ENCODE results near the gene DCX.

Gene DCX

DNA sequence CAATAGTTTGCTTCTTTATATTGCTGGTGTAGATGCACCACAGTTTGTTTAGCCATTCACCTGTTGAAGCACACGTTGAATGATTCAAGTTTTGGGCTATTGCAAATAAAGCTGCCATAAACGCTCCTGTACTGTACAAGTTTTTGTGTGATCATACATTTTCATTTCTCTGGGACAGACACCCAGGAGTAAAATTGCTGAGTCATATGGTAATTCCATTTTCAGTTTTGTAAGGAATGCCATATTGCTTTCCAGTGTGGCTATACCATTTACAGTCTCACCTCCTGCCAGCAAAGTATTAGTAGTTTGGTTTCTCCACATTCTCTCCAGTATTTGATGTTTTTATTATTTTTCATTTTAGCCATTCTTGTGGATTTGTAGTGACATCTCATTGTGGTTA is 109.7 kb downstream of the DCX start:
- no peak for DNase-seq

DNA sequence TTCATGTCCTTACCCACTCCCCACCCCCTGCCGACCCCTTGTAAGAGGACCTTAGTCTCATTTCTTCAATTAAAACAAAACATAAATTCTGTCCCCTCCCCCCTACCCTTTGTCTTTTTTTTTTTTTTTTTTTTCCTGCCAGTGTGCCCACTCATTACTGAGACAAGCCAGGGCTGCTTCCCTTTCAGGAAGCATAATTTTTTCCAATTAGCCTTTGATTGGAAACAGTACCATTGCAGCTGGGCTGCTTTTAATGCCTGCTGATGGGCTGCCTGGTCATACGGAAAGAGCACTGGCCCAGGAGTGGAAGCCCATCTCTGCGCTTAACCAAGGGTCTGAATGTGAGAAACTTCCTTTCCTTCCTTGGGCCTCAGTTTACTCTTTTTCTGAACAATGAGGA is 123.2 kb downstream of the DCX start:
- no peak for DNase-seq

DNA sequence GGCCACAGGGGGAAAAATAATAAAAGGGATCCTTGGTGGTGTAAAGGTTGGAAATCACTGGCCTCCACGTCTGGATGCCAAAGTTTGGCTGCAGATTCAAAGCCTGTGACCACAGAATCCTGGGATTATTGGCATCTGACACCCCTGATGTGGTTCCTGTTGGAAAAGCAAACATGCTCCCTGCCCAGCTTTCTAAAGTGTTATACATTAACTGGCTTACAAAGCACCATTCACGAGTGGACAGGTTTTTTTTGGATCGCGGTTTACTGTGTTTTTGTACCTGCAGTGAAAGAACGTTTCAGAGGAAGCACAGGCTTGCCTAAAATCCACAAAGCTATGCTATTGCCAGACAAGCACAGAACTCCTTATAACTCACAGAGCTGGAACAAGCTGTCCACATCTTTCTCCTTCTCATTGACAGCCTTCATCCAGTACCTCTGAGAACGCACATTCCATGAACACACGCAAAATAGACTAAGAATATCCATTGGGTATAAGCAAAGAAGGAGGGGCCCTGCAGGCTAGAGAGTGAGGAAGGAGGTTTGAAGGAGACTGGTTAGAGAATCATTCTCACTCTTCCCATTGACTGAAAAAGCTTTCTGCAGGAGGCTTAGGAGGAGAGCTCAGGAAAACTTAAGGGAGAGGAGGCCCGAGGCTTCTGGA is 127.2 kb downstream of the DCX start:
- no peak for DNase-seq

- DNase-seq, result no peak
These were observed 128.5 kb downstream of the DCX start for GRCh38 chrX:111283446-111283845.

GRCh38 chrX:111282991-111283390 is 129.0 kb downstream of the DCX start:
- no peak for DNase-seq

DNA sequence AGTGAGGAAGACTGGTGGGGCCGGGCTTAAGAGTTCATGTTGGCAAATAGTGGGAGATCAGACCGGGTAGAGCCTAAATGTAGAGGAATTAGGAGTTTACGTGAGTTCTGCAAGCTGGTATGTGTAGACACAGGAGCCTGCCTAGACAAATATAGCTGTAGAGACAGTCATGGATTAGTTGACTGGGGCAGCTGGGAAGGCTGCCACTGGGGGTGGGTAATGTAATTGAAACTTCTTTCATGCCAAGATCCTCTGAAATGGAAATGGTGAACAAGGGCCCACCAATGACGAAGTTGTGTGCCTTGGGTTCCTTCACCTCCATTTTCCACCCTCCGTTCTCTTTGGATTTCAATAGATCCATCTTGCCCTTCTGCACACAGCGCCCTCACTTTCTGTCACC is 129.9 kb downstream of the DCX start:
- no peak for DNase-seq

DNA sequence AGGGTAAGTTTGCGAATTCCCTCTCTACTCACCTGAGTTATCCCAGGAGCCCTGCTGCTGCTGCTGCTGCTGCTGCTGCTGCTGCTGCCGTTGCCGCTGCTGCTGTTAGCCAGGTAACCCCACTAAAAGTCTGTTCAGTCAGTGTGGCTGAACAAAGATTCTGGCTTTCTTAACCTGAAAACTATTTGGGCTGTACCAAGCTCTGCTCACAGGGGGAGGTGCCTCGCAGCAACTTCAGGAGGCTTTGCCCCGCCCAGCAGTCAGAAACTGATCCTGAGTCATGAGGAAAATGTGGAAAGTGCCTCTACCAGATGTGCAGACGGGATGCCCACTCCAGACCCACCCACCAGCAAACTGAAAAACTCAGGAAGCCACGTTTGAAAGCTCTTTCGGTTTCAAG is 141.7 kb downstream of the DCX start, which contains the start of gene CAPN6:
CAPN6 (minus strand) TSS at position 145 of the 400 bp plus-strand sequence. CDS start 6,547 bp downstream, outside the sequence.
- no peak for DNase-seq

DNA sequence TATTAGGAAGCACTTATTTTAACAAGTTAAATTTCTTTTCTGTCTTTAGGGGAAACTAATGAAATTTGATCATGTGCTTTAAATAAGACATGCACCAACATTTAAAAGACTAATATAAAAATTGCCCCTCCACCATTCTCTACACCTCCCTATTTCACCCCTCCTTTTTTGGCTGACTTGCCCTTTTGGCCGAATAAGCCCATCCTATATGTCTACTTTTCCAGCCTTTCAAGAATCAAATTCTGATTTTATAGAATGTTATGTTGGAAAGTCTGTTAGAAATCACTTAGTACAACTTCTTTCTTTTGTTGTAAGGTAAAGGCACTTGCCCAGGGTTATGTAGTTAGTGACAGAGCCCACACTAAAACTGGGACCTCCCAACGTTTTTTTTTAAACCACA is 143.5 kb downstream of the DCX start:
- DNase-seq, result no peak

- DNase-seq, result no peak
These were observed 146.5 kb downstream of the DCX start for GRCh38 chrX:111265486-111265885.

DNA sequence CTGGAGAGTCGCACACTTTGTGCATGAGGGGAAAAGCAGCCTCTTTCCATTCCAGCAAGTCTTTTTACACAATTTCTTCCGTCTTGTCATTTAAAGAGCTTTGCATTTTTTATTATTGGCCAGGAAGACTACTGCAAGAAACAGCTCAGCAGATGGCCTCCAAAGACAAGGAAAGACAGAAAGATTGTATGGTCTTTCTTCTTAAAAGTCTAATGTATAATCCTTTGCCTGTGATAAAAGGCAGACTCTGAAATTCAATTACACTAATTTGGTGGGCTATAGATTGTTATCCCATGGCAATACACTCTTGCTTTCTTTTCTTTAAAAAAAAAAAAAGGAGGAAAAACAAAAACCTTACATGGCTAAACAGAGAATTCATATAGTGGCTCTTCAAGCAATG is 147.6 kb downstream of the DCX start:
- no peak for DNase-seq

GRCh38 chrX:111262086-111262485 is 149.9 kb downstream of the DCX start:
- no peak for DNase-seq

- no peak for DNase-seq
These were observed 151.5 kb downstream of the DCX start for GRCh38 chrX:111260451-111260850.

GRCh38 chrX:111259559-111259958 is 152.4 kb downstream of the DCX start:
- DNase-seq, result no peak

GRCh38 chrX:111257733-111258132 is 154.3 kb downstream of the DCX start:
- no peak for DNase-seq

DNA sequence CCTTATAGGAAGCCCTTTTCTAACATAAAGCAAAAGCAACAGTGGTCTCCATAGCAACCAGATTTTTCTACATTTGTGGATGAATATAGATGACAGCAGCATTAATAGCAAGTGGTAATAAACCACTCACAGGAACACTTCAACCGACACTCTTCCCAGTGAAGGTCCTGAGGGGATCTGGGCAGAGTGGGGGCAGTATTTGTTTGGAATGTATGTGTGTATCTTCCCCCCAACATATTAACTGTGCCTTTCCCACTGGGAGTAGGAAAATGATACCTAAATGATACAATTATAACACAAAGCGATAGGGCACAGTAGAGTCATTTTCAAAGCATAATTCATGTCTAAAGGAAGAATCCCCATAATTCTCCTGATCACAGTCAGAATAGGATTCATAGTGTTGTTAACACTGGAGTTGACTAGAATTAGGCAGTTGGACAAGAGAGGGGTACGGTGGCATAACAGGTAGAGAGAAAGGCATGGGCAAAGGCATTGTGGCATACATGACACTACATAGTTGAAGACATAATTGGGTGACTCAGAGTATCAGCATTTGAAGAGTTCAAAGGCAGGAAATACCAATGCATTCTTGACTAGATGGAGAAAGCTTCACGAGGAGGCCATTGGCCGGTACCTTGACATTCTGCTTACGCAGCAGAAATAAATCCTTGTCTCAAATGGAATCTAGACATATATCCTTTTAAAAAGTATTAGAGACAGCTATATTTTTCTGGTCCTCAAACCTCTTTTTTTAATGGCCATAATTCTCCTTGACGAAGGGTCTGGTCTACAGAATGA is 156.9 kb downstream of the DCX start:
- no peak for DNase-seq

DNA sequence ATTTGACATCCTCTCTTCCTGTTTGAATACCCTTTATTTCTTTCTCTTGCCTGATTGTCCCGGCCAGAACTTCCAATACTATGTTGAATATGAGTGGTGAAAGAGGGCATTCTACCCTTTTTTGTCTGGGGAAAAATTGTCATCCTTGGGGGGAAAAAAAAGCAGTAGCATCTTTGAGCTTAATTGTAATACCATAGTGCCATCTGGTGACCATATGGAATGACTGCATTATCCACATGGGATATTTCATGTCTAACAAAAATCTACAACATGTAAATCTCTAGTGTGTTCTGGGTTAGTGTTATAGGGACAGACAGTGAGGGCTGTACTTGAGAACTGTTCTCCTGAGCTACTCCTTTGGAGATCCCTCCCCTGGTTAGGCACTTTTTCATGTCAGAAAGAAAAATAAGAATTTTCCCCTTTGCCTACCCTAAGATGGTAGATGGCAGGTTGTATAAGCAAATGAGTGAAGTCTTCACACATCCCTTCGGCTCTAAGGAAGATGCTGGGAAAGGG is 167.7 kb downstream of the DCX start:
- DNase-seq, result no peak

All from activated CD8-positive, alpha-beta memory T cell treated with anti-CD3 and anti-CD28 coated beads, Interleukin-2, amount 50 U/mL, for 4 hours (primary cell).